NCI-H748 treated with DMSO at 0.1 percent for 48 hours (cell line): ENCODE results near the gene ZKSCAN7.
"Not testable (repeated sequence)": the region's sequence is repeated elsewhere in the genome, so short reads cannot be mapped to it uniquely, and the experiment has no call there.

Experiments used
- DNase-seq: peaks from one replicate; lab custom pipeline; 2025; lab: John Stamatoyannopoulos, UW

Gene ZKSCAN7

DNA sequence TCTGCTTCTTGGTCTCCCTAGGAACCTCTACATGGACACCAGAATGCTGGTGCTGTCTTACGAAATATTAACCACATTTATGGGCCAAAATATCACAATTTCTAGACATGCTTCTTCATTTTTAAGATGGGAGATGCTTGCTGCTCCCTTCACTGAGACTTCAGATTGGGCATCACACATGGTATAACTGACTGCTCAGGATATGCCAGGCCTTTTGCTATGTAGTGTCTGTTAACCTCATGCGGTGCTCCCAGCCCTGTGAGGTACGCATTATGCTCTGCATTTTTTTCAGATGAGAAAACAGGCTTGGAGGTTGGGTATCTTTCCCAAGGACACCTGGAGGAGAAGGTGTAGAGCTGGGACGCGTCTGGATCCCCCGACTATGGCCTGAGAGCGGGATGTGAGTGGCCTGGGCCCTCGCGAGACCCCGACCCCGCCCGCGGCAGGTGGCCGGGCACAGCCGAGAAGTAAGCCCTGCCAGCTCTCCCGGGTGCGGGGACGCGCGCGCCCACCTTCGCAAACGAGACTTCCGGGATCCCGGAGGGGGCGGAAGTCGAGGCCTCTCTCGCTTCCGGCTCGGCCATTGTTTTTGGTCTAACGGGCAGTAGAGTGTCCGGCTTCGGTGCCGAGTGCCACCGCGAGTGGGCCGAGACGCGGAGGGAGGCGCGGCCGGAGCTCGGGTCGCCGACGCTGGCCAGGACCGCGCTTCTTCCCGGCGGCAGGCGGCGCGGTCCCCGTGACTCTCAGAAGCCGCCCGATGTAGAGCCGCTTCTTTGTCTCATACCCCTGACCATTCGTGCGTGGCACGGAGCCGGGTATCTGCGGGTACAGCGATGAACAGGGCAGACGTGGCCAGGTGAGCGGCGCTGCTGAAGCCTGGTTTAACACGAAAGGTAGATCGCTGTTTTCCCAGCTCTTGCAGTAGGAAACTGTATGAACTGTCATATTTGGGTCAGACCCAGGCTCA is at the start of gene ZKSCAN7:
TSS of gene ZKSCAN7 (plus strand) at position 568 of the 967 bp plus-strand sequence. CDS start 1,855 bp downstream, outside the sequence.
- no peak for DNase-seq

DNA sequence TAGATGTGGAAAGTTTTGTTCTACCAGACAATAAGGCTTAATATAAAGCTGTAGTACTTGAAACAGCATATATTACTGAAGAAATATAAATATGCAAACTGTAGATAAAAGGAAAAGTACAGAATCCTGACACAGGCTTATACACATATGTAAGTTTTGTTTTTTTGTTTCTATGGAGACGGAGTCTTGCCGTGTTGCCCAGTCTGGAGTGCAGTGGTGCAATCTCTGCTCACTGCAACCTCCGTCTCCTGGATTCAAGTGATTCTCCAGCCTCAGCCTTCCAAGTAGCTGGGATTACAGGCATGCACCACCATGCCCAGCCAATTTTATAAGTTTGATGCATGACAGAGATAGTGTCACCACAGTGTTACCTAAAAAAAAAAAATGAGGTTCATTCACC is 48.4 kb upstream of the ZKSCAN7 start:
- no peak for DNase-seq

DNA sequence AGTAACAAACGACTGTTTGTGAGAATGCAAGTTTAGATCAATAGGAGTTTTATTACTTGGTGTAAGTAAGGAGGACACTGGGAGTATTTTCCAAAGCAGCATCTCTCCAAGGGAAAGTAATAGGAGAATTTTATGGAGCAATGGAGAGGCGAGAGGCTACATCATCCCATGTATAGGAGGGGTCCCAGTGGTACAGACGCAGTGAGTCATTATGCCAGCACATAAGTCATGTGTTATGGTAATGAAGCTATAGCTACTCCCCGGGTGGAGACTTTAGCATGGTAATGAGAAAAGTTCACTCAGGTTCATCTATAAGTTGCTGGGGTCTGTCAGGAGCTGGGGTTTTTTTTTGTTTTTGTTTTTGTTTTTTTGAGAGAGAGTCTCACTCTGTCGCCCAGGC is 48.0 kb upstream of the ZKSCAN7 start:
- DNase-seq: no peak

DNA sequence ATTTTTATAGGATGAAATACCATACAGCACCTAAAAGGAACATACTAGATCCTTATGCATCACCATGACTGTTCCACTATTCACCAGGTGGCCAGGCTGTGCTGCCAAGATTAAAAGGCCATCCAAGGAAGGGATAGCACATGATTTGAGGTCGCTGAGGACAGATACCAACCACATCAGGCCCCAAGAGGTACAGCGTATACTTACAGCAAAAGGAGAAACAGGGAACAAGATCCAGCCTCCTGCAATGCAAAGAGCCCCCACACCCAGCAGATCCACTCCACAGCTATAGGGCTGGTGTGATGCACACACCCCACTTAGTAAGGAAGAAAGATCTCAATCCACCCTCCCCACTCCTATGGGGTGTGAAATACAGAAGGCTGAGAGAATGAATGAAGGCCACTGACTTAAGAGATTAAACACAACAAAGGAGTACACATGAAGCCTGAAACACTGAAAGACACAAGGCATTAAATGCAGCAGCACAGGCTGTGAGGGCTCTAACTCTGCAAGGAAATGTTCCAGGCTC is 45.5 kb upstream of the ZKSCAN7 start:
- DNase-seq: no peak

DNA sequence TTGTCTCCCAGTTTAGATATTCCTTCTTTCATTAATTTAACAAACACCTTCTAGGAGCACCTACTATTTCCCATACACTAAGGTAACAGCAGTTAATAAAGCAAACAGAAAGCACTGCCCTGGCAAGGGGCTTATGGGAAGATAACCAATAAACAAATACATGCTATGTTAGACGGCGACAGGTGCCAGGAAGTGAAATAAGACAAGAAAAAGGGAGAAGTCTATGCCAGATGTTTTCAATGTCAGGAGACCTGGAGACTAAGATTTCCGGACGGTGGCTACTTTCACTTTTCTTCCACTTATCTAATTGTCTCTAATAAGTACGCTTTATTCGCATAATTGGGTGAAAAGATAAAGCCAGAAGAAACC is 45.0 kb upstream of the ZKSCAN7 start:
- peak; percentile 1 for DNase-seq

DNA sequence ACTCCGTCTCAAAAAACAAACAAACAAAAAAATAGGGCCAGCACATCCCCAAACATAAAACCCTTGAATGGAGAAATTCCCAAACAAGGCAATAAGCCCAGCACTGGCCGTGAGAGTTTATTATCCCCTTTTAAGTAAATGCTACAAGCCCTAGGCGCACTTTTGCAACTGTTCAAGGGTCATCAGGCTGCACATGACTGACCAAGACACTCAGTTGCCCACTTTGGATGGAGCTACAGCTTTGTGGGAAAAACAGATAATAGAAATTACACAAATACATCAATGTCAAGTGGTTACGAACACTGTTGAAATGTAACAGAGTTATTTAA is 43.8 kb upstream of the ZKSCAN7 start:
- DNase-seq: no peak

DNA sequence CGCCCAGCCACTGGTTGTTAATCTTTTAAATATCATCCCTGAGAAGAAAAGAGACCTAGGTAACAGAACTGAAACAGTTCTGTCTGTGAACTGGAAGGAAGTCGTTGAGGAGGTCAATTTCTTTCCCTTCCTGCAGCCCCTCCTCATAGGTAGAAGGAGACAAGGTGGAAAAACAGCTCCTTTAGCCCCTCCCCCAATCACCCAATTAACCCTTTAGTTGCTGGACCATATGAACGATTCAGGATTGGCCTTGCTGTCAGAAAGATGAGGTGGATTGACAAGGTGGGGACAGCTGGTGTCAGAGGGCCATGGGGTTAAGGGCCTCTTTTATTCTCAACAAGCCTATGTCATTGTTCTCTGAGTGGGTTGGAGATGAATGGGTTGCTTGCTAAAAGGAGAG is 41.5 kb upstream of the ZKSCAN7 start:
- no peak for DNase-seq

DNA sequence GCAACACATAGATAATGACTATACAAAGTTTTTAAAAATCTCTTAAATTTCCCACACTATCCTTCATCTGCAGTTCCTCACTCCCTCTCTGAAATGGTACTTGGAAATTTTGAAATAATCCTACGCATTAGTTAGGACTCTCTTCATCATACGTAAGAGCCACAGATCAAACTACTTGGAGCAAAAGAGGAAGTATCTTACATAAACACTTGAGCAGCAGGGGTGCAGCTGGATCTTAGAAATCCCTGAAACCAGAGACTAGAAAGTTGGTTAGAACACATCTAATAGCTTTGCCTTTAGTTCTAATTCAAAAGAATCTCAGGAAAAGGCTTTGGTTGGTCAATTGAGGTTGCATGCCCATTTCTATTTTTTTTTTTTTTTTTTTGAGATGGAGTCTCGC is 38.8 kb upstream of the ZKSCAN7 start:
- no peak for DNase-seq

DNA sequence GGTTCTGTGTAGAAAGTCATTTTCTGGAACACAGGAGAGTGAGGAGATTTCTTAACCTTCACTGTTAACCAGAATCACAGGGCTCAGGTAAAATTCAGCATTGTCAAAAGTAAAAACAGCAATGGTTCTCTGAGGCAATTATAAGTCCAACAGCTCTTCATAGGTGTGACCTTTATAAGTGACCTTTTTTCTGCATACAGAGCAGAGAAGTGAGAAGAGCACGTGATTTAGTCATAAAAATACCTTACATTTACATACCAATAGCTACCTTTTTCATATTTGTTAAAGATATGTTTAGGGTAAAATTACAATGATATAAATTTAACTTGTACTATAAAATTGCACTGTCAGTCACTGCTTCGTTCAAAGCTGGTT is 36.2 kb upstream of the ZKSCAN7 start:
- no peak for DNase-seq

DNA sequence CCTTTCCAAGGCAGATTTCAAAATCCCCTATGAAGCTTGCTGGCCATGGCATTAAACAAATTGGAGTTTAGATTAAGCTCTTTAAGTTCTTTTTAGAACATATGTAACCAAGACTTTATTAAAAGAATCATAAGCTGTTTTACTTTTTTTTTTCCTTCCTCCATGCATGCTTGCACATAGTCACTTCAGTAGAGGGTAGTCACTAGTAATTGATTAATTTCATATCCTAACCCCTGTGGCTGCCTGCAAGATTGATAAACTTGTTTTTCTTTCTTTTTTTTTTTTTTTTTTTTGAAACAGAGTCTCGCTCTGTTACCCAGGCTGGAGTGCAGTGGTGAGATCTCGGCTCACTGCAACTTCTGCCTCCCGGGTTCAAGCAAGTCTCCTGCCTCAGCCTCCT is 33.3 kb upstream of the ZKSCAN7 start:
- no peak for DNase-seq

DNA sequence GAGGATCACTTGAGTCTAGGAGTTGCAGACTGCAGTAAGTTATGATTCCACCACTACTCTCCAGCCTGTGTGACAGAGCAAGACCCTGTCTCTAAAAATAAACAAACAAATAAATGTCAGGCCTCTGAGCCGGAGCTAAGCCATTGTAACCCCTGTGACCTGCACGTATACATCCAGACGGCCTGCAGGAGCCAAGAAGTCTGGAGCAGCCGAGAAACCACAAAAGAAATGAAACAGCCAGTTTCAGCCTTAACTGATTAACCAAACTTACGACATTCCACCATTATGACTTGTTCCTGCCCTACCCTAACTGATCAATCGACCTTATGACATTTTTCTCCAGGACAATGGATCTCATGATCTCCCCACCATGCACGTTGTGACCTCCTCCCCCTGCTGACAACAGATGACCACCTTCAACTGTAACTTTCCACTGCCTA is 32.5 kb upstream of the ZKSCAN7 start:
- no peak for DNase-seq

DNA sequence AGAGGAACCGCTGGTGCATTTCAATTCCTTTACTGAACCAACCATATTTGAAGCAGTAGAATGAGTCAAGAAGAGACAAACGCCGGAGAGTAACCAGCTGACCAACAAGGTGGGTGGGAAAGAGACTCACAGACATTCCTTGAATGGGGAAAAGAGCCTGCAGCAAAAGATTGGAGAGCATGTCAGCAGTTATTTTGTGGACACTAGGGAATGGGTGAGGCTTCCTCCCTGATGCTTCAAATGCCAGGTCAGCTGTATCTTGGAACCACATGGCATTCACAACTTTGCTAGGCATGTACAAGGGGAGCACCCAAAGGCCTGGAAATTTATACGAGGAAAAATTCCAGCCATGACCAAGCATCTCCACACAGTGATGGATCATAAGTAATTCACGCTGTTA is 29.9 kb upstream of the ZKSCAN7 start:
- no peak for DNase-seq

DNA sequence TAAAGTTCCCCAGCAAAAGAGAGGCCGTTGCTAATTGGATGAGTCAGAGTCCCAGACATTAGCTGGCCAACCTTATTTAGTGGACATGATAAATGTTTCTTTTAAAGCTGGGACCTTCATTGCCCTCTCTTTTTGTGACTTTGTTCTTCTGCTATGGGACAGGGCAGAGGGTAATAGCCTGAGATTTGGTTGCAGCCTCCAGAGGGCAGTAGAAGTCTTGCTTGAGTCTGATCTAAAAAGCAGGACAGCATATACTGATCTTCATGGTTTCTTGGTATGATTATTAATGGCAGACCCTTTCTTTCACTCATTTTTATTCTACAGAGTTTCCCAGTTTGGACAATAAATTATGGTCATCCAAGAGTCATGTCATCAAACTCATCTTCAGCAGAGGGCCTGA is 25.1 kb upstream of the ZKSCAN7 start:
- DNase-seq: no peak

DNA sequence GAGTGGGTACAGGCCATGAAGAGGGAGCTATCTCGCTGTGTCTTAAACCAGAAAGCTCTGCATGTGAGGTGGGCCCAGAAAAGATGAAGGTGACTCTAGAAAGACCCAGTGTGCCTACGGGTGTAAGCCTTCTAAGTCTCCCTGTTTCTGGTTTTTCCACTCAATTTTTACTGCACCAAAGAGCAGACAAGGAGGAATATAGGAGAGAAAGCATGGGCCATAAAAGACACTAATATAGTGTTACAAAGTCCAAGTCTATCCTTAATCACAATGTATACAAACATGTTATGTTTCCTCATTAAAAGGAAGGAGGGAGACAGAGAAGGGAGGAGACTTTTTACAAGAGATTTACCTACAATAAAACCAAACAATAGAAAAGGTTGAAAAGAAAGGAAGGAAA is 24.1 kb upstream of the ZKSCAN7 start:
- DNase-seq: no peak

DNA sequence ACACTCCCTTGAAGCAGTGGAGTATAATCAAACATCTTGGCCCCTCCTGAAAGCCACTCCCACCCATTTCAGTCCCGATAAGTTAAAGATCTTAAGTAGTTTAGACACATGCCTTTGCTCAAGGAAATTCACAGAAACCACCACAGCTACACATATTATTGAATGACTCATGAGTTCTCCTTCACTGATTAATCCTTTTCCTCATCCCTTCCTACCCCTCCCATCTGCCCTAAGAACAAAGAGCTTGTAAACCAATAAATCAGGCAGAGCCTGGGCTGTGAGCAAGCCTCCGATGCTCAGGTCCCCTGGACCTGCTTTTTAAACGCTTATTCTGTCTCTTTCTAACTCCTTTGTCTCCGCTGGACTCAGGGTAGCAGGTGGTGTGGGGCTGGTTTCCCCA is 20.3 kb upstream of the ZKSCAN7 start:
- DNase-seq: not testable (repeated sequence)

DNA sequence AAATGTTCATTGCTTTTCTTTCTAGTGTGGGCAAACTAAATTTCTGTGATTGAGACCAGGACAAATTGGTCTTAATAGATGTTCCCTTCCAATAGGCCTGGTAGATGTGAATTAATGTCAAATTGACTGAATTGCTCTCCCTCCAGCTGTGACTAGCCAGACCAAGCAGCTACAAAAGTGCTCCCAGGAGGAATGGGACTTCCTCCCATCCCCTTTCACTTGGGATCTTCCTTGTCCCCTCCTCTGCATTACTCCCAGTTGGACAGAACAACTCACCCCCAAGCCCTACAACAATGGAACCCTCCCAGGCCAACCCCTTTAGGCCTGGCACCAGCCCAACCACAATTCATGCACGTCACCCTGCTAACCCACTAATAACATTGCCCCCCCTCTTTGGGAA is 19.6 kb upstream of the ZKSCAN7 start:
- no peak for DNase-seq

DNA sequence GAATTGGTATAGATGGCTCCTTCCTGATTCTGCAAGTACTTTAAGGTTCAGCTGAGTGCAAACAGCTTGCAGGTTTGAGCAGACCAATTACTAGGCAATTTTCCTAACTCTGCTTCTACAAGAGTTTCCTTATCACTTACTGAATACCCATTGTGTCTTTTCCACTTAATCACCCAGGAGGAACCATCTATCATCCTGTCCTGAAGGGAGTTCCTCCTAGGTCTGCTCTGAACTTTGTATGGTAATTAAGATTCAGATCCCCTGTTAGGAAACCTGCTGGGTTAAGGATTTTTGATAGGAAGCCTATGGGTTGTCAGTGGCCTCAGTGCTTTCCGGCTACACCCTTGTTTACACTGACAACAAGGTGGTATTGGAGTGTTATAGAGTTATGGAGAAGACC is 10.2 kb upstream of the ZKSCAN7 start:
- DNase-seq: not testable (repeated sequence)

DNA sequence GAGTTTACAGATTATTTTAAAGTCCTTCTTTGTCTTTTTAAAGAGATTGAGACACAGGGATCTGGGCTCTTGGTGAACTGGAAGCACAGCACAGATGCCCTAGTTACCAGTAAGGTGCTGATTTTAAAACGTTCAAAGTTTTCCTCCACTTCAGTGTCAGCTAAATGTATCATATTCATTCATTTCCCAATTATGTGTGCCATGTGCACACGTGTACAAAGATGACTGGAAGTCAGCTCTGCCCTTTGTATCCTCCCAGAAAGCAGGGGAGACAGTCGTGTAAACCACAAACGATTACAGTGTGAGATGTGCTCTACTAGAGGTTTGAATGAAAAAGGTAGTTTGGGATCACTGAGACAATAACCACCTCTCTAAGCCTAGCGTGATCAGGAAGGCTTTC is 730 bp downstream of the ZKSCAN7 start:
- DNase-seq: no peak

DNA sequence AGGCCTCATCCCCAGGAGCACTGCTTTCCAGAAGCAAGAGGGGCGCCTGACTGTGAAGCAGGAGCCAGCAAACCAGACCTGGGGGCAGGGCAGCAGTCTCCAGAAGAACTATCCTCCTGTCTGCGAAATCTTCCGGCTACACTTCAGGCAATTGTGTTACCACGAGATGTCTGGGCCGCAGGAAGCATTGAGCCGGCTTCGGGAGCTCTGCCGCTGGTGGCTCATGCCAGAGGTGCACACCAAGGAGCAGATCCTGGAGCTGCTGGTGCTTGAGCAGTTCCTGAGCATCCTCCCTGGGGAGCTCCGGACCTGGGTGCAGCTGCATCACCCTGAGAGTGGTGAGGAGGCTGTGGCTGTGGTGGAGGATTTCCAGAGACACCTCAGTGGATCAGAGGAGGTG is 2.1 kb downstream of the ZKSCAN7 start:
- DNase-seq: no peak

DNA sequence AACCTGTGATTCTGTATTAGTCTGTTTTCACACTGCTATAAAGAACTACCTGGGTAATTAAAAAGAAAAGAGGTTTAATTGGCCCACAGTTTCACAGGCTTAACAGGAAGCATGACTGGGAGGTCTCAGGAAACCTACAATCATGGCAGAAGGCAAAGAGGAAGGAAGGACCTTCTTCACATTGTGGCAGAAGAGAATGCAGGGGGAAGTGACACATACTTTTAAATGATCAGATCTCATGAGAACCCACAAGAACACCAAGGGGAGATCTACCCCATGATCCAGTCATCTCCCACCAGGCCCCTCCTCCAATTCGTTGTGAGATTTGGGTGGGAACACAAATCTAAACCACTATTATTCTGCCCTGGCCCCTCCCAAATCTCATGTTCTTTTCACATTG is 6.1 kb downstream of the ZKSCAN7 start:
- DNase-seq: no peak

DNA sequence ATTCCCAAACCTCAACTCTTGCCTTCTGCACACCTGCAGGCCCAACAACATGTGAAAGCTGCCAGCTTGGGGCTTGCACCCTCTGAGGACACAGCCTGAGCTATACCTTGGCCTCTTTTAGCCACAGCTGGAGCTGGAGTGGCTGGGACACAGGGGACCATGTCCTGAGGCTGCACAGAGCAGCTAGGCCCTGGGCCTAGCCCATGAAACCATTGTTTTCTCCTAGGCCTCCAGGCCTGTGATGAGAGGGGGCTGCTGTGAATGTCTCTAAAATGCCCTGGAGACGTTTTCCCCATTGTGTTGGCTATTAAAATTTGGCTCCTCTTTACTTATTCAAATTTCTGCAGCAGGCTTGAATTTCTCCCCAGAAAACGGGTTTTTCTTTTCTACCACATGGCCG is 7.2 kb downstream of the ZKSCAN7 start:
- DNase-seq: no peak

DNA sequence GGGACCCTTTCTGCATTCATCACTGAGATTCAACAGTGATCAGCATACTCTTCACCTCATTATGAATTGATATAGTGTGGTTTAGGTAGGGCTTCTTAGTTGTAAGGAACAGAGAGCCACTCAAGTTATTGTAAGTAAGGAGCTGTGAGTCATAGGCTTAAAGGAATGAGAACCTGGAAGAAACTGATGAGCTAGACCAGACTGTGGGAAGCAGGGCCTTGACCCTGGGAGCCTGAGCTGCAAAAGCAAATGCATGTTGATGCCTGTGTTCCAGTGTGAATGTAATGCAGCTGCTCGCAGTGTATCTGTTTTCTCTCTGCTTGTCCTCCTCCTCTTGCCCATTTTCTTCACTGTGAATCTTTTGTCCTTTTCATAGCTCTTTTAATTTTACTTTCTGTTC is 13.6 kb downstream of the ZKSCAN7 start:
- no peak for DNase-seq

DNA sequence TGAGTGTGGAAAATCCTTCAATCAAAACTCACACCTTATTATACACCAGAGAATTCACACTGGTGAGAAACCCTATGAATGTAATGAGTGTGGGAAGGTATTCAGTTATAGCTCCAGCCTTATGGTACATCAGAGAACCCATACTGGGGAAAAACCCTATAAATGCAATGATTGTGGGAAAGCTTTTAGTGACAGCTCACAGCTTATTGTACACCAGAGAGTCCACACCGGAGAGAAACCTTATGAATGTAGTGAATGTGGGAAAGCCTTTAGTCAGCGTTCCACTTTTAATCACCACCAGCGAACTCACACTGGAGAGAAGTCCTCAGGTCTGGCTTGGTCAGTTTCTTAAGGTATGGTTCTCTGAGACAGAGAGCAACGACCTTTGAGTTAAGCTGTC is 16.0 kb downstream of the ZKSCAN7 start:
- DNase-seq: no peak

DNA sequence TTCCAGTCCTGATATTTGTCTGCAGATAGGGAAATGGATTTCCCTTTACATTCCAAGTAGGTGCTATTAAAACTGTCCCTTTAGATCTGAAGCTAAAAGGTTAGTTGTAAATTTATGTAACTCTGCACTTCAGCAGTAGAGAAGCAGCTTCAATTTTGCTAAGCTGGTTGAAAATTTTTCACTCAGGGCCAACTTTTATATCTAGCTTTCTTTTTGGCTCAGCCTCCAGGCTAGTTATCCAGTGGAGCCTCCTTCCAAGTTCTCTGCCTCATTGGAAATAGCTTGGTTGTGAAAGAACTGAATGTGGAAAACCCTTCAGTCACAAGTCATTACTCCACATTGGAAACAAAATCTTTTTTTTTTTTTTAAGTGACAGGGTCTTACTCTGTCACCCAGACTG is 21.6 kb downstream of the ZKSCAN7 start:
- no peak for DNase-seq
